Omental fat pad (tissue), 4 donors: Measurements from ENCODE around the gene CDC34. TPM values are rescaled to one million over a fixed set of nuclear protein-coding genes. Genes with fewer than 3 reads are reported as not detected.

Experiments
- ATAC-seq: fragments of 150-250 bp; one replicate; pipeline ENCODE4 v1.9.1; 2016; ENCODE audit warnings: mild to moderate bottlenecking, moderate library complexity; ENCODE audit not compliant: low FRiP score
- DNase-seq: peaks from one replicate; pipeline ENCODE4 v3.0.0-alpha.2; 2019; ENCODE audit warnings: low spot score
- CTCF ChIP-seq, 3 donors: fragments of 450-650 bp; IDR thresholded peaks; one replicate each; pipeline ENCODE4 v1.5.1; 2016 to 2017; ENCODE audit warnings: antibody characterized with exemption in 3 of 3, mild to moderate bottlenecking in 3 of 3, moderate library complexity in 2 of 3
- total RNA-seq, 4 donors: library from RNA; depleted of rRNA; stranded (reverse); fragments of >200 nt; gene quantifications; one replicate each; pipeline ENCODE4 v1.1.0, GENCODE V29; 2016

The CDC34 gene
- total RNA-seq, 4 donors from 2014 or later: 40.2 to 67.7 (median 55.5) TPM

GRCh38 chr19:524062-524674 lies 7.4 kb upstream of the CDC34 start:
- ATAC-seq (peak; percentile 32), DNase-seq (no peak)
- TF ChIP-seq CTCF (IDR thresholded peaks at IDR 0.05): no peak

GRCh38 chr19:525029-525428 lies 6.5 kb upstream of the CDC34 start:
- TF ChIP-seq CTCF (IDR thresholded peaks at IDR 0.05): no peak
- no peak for ATAC-seq
- DNase-seq: no peak

- TF ChIP-seq CTCF (IDR thresholded peaks at IDR 0.05): no peak
- DNase-seq (no peak), ATAC-seq (no peak)
Observed at GRCh38 chr19:525857-526419, 5.6 kb upstream of the CDC34 start.

- ATAC-seq (no peak), DNase-seq (no peak)
- no peak for TF ChIP-seq CTCF (IDR thresholded peaks at IDR 0.05)
Observed at GRCh38 chr19:530134-531008, 1.2 kb upstream of the CDC34 start.

- ATAC-seq: peak; percentile 89
- TF ChIP-seq CTCF (IDR thresholded peaks at IDR 0.05): no peak
- no peak for DNase-seq
Observed at GRCh38 chr19:531009-531752, 379 bp upstream of the CDC34 start.

GRCh38 chr19:532561-533363 lies 1.2 kb downstream of the CDC34 start:
- ATAC-seq (peak; percentile 8), DNase-seq (no peak)
- TF ChIP-seq CTCF (IDR thresholded peaks at IDR 0.05): peak in 1 of 3 donors; percentile 4
